HCT116 (cell line): ENCODE results near the gene ATP1A4. TPM values are rescaled to one million over a fixed set of nuclear protein-coding genes. Genes with fewer than 3 reads are reported as not detected.

Experiments
- ATAC-seq: fragments of 200-7000 bp; cut with Tn5 transposase; 2 replicates; pipeline ENCODE4 v1.9.1; 2020; ENCODE audit warnings: mild to moderate bottlenecking, moderate library complexity
- BruUV-seq: library from RNA; stranded (reverse); fragments of 400-500 nt; replicated peaks from 2 replicates; lab custom pipeline; 2021; lab: Mats Ljungman, UMichigan
- CTCF ChIA-PET: fragments of 300-600 bp; sonication (Branson Sonifier 250); formaldehyde crosslinking; loops from one replicate; lab custom pipeline; 2021; ENCODE audit warnings: antibody characterized with exemption; lab: Charles Lee
- POLR2A ChIA-PET: fragments of 300-600, 350-600 bp; sonication (Branson Sonifier 250); formaldehyde crosslinking; loops from one replicate; lab custom pipeline; 2021; ENCODE audit warnings: antibody characterized with exemption; lab: Charles Lee
- RAD21 ChIA-PET, 2 experiments: fragments of 300-600 bp; sonication (Branson Sonifier 250); formaldehyde crosslinking; loops; one replicate each; lab custom pipeline; 2023; ENCODE audit warnings: low total read pairs in 2 of 2; ENCODE audit not compliant: uncharacterized antibody in 2 of 2, unreplicated experiment in 2 of 2, low non-redundant PET in 1 of 2; lab: Charles Lee
- DNase-seq: peaks from one replicate; pipeline ENCODE4 v3.0.0-alpha.2; 2010; ENCODE audit warnings: low read depth, low spot score
- H2AFZ ChIP-seq: fragments of 200-600 bp; shearing (Covaris generic), sonication (generic); 2 replicates; pipeline ENCODE4 v1.6.1; 2017; ENCODE audit warnings: low read depth, mixed run types, mixed read lengths, antibody characterized with exemption, low read length; ENCODE audit not compliant: poor library complexity, severe bottlenecking
- H3K27ac ChIP-seq: 2 replicates; pipeline ENCODE4 v1.5.1; 2012; ENCODE audit warnings: low read depth, low read length
- H3K27me3 ChIP-seq: fragments of 200-600 bp; sonication (generic); 2 replicates; pipeline ENCODE4 v1.6.1; 2016; ENCODE audit warnings: mixed run types, low read length, mixed read lengths; ENCODE audit not compliant: insufficient read depth
- H3K36me3 ChIP-seq, 2 experiments: fragments of 200-500 bp in 1 of 2; fragments of 200-600 bp in 1 of 2; sonication (Bioruptor generic) in 1 of 2; sonication (generic) in 1 of 2; 2 replicates each; pipeline versions ENCODE4 v1.5.1 to v1.6.1; 2014 to 2016; ENCODE audit warnings: low read length in 2 of 2, inconsistent platforms in 1 of 2, mixed read lengths in 1 of 2, mixed run types in 1 of 2; ENCODE audit not compliant: insufficient read depth in 2 of 2, control insufficient read depth in 1 of 2
- H3K4me1 ChIP-seq, 2 experiments: fragments of 200-600 bp in 1 of 2; sonication (generic) in 1 of 2; 2 replicates each; pipeline versions ENCODE4 v1.5.1 to v1.6.1; 2012 to 2017; ENCODE audit warnings: low read length in 2 of 2, inconsistent platforms in 1 of 2, mild to moderate bottlenecking in 1 of 2, mixed read lengths in 1 of 2, mixed run types in 1 of 2, moderate library complexity in 1 of 2; ENCODE audit not compliant: insufficient read depth in 2 of 2, control insufficient read depth in 1 of 2
- H3K4me2 ChIP-seq: fragments of 200-600 bp; sonication (generic); 2 replicates; pipeline ENCODE4 v1.6.1; 2017; ENCODE audit warnings: mixed run types, low read length, mixed read lengths
- H3K4me3 ChIP-seq, 2 experiments: fragments of 200-600 bp in 1 of 2; sonication (generic) in 1 of 2; replicated peaks in 1 of 2; 2 replicates each; pipeline ENCODE4 v1.5.1; 2011 to 2016; ENCODE audit warnings: low read length in 2 of 2, control low read depth in 1 of 2, low read depth in 1 of 2, mild to moderate bottlenecking in 1 of 2, mixed read lengths in 1 of 2, mixed run types in 1 of 2
- H3K79me2 ChIP-seq: fragments of 200-600 bp; sonication (generic); 2 replicates; pipeline ENCODE4 v1.6.1; 2017; ENCODE audit warnings: mild to moderate bottlenecking, mixed run types, low read length, moderate library complexity, mixed read lengths; ENCODE audit not compliant: insufficient read depth
- H3K9ac ChIP-seq: fragments of 200-600 bp; sonication (generic); 2 replicates; pipeline ENCODE4 v1.6.1; 2016; ENCODE audit warnings: low read length, mixed read lengths
- H3K9me2 ChIP-seq: fragments of 200-600 bp; sonication (generic), shearing (Covaris generic); 2 replicates; pipeline ENCODE4 v1.6.1; 2017; ENCODE audit warnings: mixed run types, mild to moderate bottlenecking, moderate library complexity; ENCODE audit not compliant: insufficient read depth
- H3K9me3 ChIP-seq, 2 experiments: fragments of 200-500 bp in 1 of 2; fragments of 200-600 bp in 1 of 2; sonication (Bioruptor generic) in 1 of 2; sonication (generic) in 1 of 2; 2 replicates each; pipeline ENCODE4 v1.6.1; 2014 to 2017; ENCODE audit warnings: low read length in 2 of 2, mixed read lengths in 2 of 2, inconsistent platforms in 1 of 2, low read depth in 1 of 2, mild to moderate bottlenecking in 1 of 2, mixed run types in 1 of 2, moderate library complexity in 1 of 2; ENCODE audit not compliant: control insufficient read depth in 1 of 2, insufficient read depth in 1 of 2
- H4K20me1 ChIP-seq: fragments of 200-600 bp; sonication (generic), shearing (Covaris generic); 2 replicates; pipeline ENCODE4 v1.6.1; 2017; ENCODE audit warnings: mixed run types, mild to moderate bottlenecking, moderate library complexity; ENCODE audit not compliant: insufficient read depth
- CBX3 ChIP-seq: IDR thresholded peaks from 2 replicates; pipeline ENCODE4 v1.6.1; 2012; ENCODE audit warnings: low read depth
- CTCF ChIP-seq, 3 experiments: fragments of 200-600 bp in 1 of 3; sonication (generic) in 1 of 3; IDR thresholded peaks in 2 of 3; conservative IDR thresholded peaks in 1 of 3; 2 replicates each; pipeline ENCODE4 v1.5.1; 2012 to 2017; ENCODE audit warnings: low read depth in 2 of 3, low read length in 2 of 3, antibody characterized with exemption in 1 of 3, borderline replicate concordance in 1 of 3, control low read depth in 1 of 3, mild to moderate bottlenecking in 1 of 3, mixed read lengths in 1 of 3, mixed run types in 1 of 3, moderate library complexity in 1 of 3; ENCODE audit not compliant: insufficient read depth in 1 of 3
- ELF1 ChIP-seq: IDR thresholded peaks from 2 replicates; pipeline ENCODE4 v1.6.1; 2012; ENCODE audit warnings: low read depth, borderline replicate concordance
- EZH2 ChIP-seq: fragments of 200-600 bp; sonication (generic); IDR thresholded peaks from 2 replicates; pipeline ENCODE4 v1.6.1; 2017; ENCODE audit warnings: antibody characterized with exemption, mixed run types
- FOSL1 ChIP-seq: IDR thresholded peaks from 2 replicates; pipeline ENCODE4 v1.6.1; 2012; ENCODE audit warnings: low read depth
- MAX ChIP-seq: IDR thresholded peaks from 2 replicates; pipeline ENCODE4 v1.6.1; 2012
- SRF ChIP-seq: IDR thresholded peaks from 2 replicates; pipeline ENCODE4 v1.6.1; 2012; ENCODE audit warnings: low read depth
- ZFX ChIP-seq: fragments of 450-650 bp; IDR thresholded peaks from 2 replicates; pipeline ENCODE4 v1.6.1; 2017
- ZNF274 ChIP-seq: fragments of 200-500 bp; sonication (Bioruptor generic); IDR thresholded peaks from 2 replicates; pipeline ENCODE4 v1.6.1; 2014; ENCODE audit warnings: mild to moderate bottlenecking, low read depth, low read length, inconsistent platforms
- intact Hi-C: fragments of 100-400 bp; cut with micrococcal nuclease; formaldehyde crosslinking; loops from 2 replicates; pipeline ENCODE4 v1.10.0; 2022
- total RNA-seq: library from RNA; stranded (reverse); gene quantifications from one replicate; pipeline ENCODE4 v1.2.1, GENCODE V29; 2021; ENCODE audit not compliant: unreplicated experiment

Gene ATP1A4
- total RNA-seq, 1 experiment from 2014 or later: not detected

GRCh38 chr1:160228431-160228830 is 77.0 kb downstream of the ATP1A4 start:
- Histone ChIP-seq H3K36me3 (peaks cover 45 to 56% of the 10 kb centered on the region in 2 experiments; a peak in 3 of 4 replicates), H3K4me1 (no peaks in the 10 kb centered on the region), H3K79me2 (no peaks in the 10 kb centered on the region), H3K27ac (no peak overlapping the region), H3K9me3 (no peaks in the 10 kb centered on the region), H3K4me2 (no peak overlapping the region), H4K20me1 (no peaks in the 10 kb centered on the region), H3K9ac (no peak overlapping the region), H3K9me2 (no peaks in the 10 kb centered on the region), H2AFZ (no peak overlapping the region), H3K4me3 (no peak overlapping the region), H3K27me3 (no peaks in the 10 kb centered on the region)
- TF ChIP-seq CTCF (IDR thresholded peaks at IDR 0.05 in 2 of 3, conservative IDR thresholded peaks at IDR 0.05 in 1 of 3; ENCODE audit: borderline replicate concordance in 1 of 3, insufficient read depth in 1 of 3, low read depth in 2 of 3, low read length in 2 of 3) (no peak), FOSL1 (no peak), SRF (no peak), ELF1 (no peak), ZFX (no peak), MAX (no peak), CBX3 (no peak), EZH2 (no peak), ZNF274 (no peak)
- ChIA-PET CTCF (interaction anchor here (0.9 kb wide), 1 partner anchor 16 kb away, joined by 3 read pairs; no protein-coding TSS in a partner anchor), POLR2A (interaction anchor here (0.9 kb wide), 1 partner anchor 33 kb away, joined by 3 read pairs; no protein-coding TSS in a partner anchor), RAD21 (no interaction called here)
- BruUV-seq: no TSS peak
- intact Hi-C loops: no loop called here
- DNase-seq: no peak
- no peak for ATAC-seq
